ENCODE measurements around the gene PTPRN2. TPM values are rescaled to one million over a fixed set of nuclear protein-coding genes. Genes with fewer than 3 reads are reported as not detected.

Gene PTPRN2
- total RNA-seq, 1 experiment from 2014 or later: 2.1 TPM

DNA sequence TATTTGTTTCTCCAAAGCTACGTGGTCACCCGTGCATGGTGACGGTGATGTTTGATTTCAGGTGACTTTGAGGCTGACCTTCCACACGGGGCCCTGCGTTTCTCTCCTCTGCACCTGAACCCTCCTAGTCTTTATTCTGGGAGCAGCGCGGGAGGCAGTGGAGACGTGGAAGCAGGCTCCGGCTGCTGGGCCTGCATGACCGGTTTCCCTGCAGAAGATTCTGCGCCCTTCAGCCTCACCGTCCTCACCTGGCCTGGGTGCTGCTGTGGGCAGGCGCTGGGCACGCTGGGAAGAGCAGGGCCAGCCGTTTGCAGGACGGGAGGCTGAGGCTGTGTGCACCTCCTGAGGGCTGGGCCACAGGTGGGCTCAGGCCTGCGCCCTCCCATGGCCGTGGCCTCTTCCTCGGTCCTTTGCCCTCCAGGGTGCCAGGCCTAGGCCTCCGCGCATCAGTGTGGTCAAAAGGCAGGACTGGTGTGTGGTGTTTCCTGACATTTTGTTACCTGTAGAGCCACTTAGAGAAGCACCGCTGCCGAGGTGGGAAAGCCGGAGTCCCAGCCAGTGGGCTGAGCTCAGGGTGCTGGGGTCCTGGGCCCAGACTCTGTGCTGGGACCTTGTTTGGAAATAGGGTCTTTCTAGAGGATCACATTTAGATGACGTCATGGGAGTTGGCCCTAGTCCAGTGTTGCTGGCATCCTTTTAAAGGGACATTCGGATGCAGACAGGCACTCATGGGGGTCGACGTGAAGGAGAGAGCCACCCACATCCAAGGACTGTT, 772.5 kb downstream of the PTPRN2 start:
- H3K4me2 ChIP-seq (ENCODE audit: low read length): no peak overlapping the region
- intact Hi-C loops (cut with micrococcal nuclease): no loop called here
- no peak for ATAC-seq

GRCh38 chr7:157813741-157814661, 773.6 kb downstream of the PTPRN2 start:
- H3K9me3 ChIP-seq (ENCODE audit: control insufficient read depth in 1 of 2, insufficient read depth in 1 of 2, low read depth in 1 of 2, low read length in 2 of 2): no peaks in the 10 kb centered on the region
- H3K27ac ChIP-seq (ENCODE audit: low read depth, low read length): no peak overlapping the region
- H2AFZ ChIP-seq (ENCODE audit: low read depth, low read length, poor library complexity, severe bottlenecking): no peak overlapping the region
- no peaks in the 10 kb centered on the region for H4K20me1 ChIP-seq (ENCODE audit: insufficient read depth)
- no peak for DNase-seq (ENCODE audit: low read depth, low spot score)
- H3K4me2 ChIP-seq (ENCODE audit: low read length): no peak overlapping the region
- ATAC-seq: no peak
- BruUV-seq (replicated peaks): no TSS peak
- no peaks in the 10 kb centered on the region for H3K4me1 ChIP-seq (ENCODE audit: control insufficient read depth in 1 of 2, insufficient read depth in 2 of 2, low read length in 2 of 2)
- H3K9me2 ChIP-seq (ENCODE audit: insufficient read depth): no peaks in the 10 kb centered on the region
- H3K36me3 ChIP-seq (ENCODE audit: control insufficient read depth in 1 of 2, insufficient read depth in 2 of 2, low read length in 2 of 2): no peaks in the 10 kb centered on the region
- H3K79me2 ChIP-seq (ENCODE audit: insufficient read depth, low read length): no peaks in the 10 kb centered on the region
- no peak overlapping the region for H3K4me3 ChIP-seq (replicated peaks in 1 of 2; ENCODE audit: low read depth in 1 of 2, low read length in 2 of 2)
- POLR2A ChIA-PET: no interaction called here
- intact Hi-C loops (cut with micrococcal nuclease): no loop called here
- RAD21 ChIA-PET (ENCODE audit: low non-redundant PET in 1 of 2, low total read pairs in 2 of 2, uncharacterized antibody in 2 of 2, unreplicated experiment in 2 of 2): no interaction called here
- TF ChIP-seq TCF7L2 (IDR thresholded peaks at IDR 0.05; ENCODE audit: borderline replicate concordance, extremely low read depth, insufficient read depth, insufficient read length) (no peak), ELF1 (IDR thresholded peaks at IDR 0.05; ENCODE audit: borderline replicate concordance, low read depth) (no peak), SRF (IDR thresholded peaks at IDR 0.05; ENCODE audit: low read depth) (no peak), REST (IDR thresholded peaks at IDR 0.05; ENCODE audit: low read depth) (no peak), POLR2A (IDR thresholded peaks at IDR 0.05; ENCODE audit: borderline replicate concordance, extremely low read depth, insufficient read depth, insufficient read length) (no peak), YY1 (IDR thresholded peaks at IDR 0.05; ENCODE audit: extremely low read depth, insufficient replicate concordance, low read depth, low read length) (no peak), SIN3A (IDR thresholded peaks at IDR 0.05; ENCODE audit: low read depth) (no peak), SP1 (IDR thresholded peaks at IDR 0.05; ENCODE audit: low read depth) (no peak), JUND (IDR thresholded peaks at IDR 0.05) (no peak)
- H3K9ac ChIP-seq (ENCODE audit: low read length): no peak overlapping the region
- H3K27me3 ChIP-seq (ENCODE audit: insufficient read depth, low read length): no peaks in the 10 kb centered on the region
- CTCF ChIA-PET: no interaction called here

More for the DNA sequence above, 772.5 kb downstream of the PTPRN2 start:
- H3K27me3 ChIP-seq (ENCODE audit: insufficient read depth, low read length): no peaks in the 10 kb centered on the region
- no peak overlapping the region for H3K4me3 ChIP-seq (replicated peaks in 1 of 2; ENCODE audit: low read depth in 1 of 2, low read length in 2 of 2)
- BruUV-seq (replicated peaks): no TSS peak
- H4K20me1 ChIP-seq (ENCODE audit: insufficient read depth): no peaks in the 10 kb centered on the region
- ChIA-PET POLR2A (no interaction called here), CTCF (no interaction called here), RAD21 (ENCODE audit: low non-redundant PET in 1 of 2, low total read pairs in 2 of 2, uncharacterized antibody in 2 of 2, unreplicated experiment in 2 of 2) (no interaction called here)
- H3K36me3 ChIP-seq (ENCODE audit: control insufficient read depth in 1 of 2, insufficient read depth in 2 of 2, low read length in 2 of 2): no peaks in the 10 kb centered on the region
- H3K9ac ChIP-seq (ENCODE audit: low read length): no peak overlapping the region
- no peaks in the 10 kb centered on the region for H3K9me3 ChIP-seq (ENCODE audit: control insufficient read depth in 1 of 2, insufficient read depth in 1 of 2, low read depth in 1 of 2, low read length in 2 of 2)
- no peaks in the 10 kb centered on the region for H3K79me2 ChIP-seq (ENCODE audit: insufficient read depth, low read length)
- H3K9me2 ChIP-seq (ENCODE audit: insufficient read depth): no peaks in the 10 kb centered on the region
- H3K27ac ChIP-seq (ENCODE audit: low read depth, low read length): no peak overlapping the region
- no peak for DNase-seq (ENCODE audit: low read depth, low spot score)
- H2AFZ ChIP-seq (ENCODE audit: low read depth, low read length, poor library complexity, severe bottlenecking): no peak overlapping the region
- H3K4me1 ChIP-seq (ENCODE audit: control insufficient read depth in 1 of 2, insufficient read depth in 2 of 2, low read length in 2 of 2): no peaks in the 10 kb centered on the region
- TF ChIP-seq EZH2 (IDR thresholded peaks at IDR 0.05): no peak
- TF ChIP-seq FOSL1 (IDR thresholded peaks at IDR 0.05; ENCODE audit: low read depth): no peak
- TF ChIP-seq YY1 (IDR thresholded peaks at IDR 0.05; ENCODE audit: extremely low read depth, insufficient replicate concordance, low read depth, low read length): no peak
- no peak for TF ChIP-seq SP1 (IDR thresholded peaks at IDR 0.05; ENCODE audit: low read depth)
- no peak for TF ChIP-seq ZFX (IDR thresholded peaks at IDR 0.05)
- no peak for TF ChIP-seq JUND (IDR thresholded peaks at IDR 0.05)
